Neural progenitor cell (in vitro differentiated cells): ENCODE results near the gene CYP26A1. TPM values are rescaled to one million over a fixed set of nuclear protein-coding genes. Genes with fewer than 3 reads are reported as not detected.

Source experiments
- DNase-seq: peaks from one replicate; pipeline ENCODE4 v3.0.0-alpha.2; 2016; ENCODE audit warnings: low spot score
- H2AFZ ChIP-seq: fragments of 200-600 bp; sonication (generic); replicated peaks from 2 replicates; pipeline ENCODE4 v1.6.1; 2016; ENCODE audit warnings: antibody characterized with exemption
- H3F3A ChIP-seq: fragments of 200-600 bp; sonication (generic); 2 replicates; pipeline ENCODE4 v1.6.1; 2016; ENCODE audit warnings: antibody characterized with exemption, low read depth
- H3K27ac ChIP-seq: fragments of 200-600 bp; sonication (generic); 2 replicates; pipeline ENCODE4 v1.5.1; 2016; ENCODE audit warnings: mild to moderate bottlenecking
- H3K27me3 ChIP-seq: fragments of 200-600 bp; sonication (generic); 2 replicates; pipeline ENCODE4 v1.6.1; 2016; ENCODE audit warnings: mild to moderate bottlenecking, moderate library complexity
- H3K36me3 ChIP-seq: fragments of 200-600 bp; sonication (generic); 2 replicates; pipeline ENCODE4 v1.5.1; 2016
- H3K4me1 ChIP-seq: fragments of 200-600 bp; sonication (generic); 2 replicates; pipeline ENCODE4 v1.6.1; 2016; ENCODE audit warnings: mixed run types
- H3K4me2 ChIP-seq: fragments of 200-600 bp; sonication (generic); 2 replicates; pipeline ENCODE4 v1.6.1; 2016
- H3K4me3 ChIP-seq: fragments of 200-600 bp; sonication (generic); 2 replicates; pipeline ENCODE4 v1.5.1; 2016
- H3K79me2 ChIP-seq: fragments of 200-600 bp; sonication (generic); 2 replicates; pipeline ENCODE4 v1.6.1; 2016; ENCODE audit warnings: low read depth
- H3K9ac ChIP-seq: fragments of 200-600 bp; sonication (generic); 2 replicates; pipeline ENCODE4 v1.6.1; 2016
- H3K9me3 ChIP-seq: fragments of 200-600 bp; sonication (generic); 2 replicates; pipeline ENCODE4 v1.5.1; 2016; ENCODE audit warnings: low read depth
- H4K20me1 ChIP-seq: fragments of 200-600 bp; sonication (generic); 2 replicates; pipeline ENCODE4 v1.6.1; 2016; ENCODE audit warnings: low read depth
- H3K27ac Mint-ChIP-seq: 3 replicates; pipeline ENCODE4 v1.8.0; 2021; ENCODE audit warnings: mixed read lengths
- H3K27me3 Mint-ChIP-seq: 2 replicates; pipeline ENCODE4 v1.8.0; 2022; ENCODE audit warnings: low read depth, mild to moderate bottlenecking, inconsistent platforms, moderate library complexity, mixed read lengths; ENCODE audit not compliant: insufficient read depth
- H3K36me3 Mint-ChIP-seq: 3 replicates; pipeline ENCODE4 v1.8.0; 2021; ENCODE audit warnings: mixed read lengths
- H3K4me1 Mint-ChIP-seq: 3 replicates; pipeline ENCODE4 v1.8.0; 2021; ENCODE audit warnings: mixed read lengths
- H3K4me3 Mint-ChIP-seq: 3 replicates; pipeline ENCODE4 v1.8.0; 2021; ENCODE audit warnings: mild to moderate bottlenecking, moderate library complexity, mixed read lengths
- H3K9me3 Mint-ChIP-seq: 3 replicates; pipeline ENCODE4 v1.8.0; 2020; ENCODE audit warnings: mixed read lengths
- EZH2 ChIP-seq: fragments of 200-600 bp; sonication (generic); IDR thresholded peaks from 2 replicates; pipeline ENCODE4 v1.6.1; 2017; ENCODE audit warnings: antibody characterized with exemption, mild to moderate bottlenecking, moderate library complexity
- EZH2phosphoT487 ChIP-seq: fragments of 200-600 bp; sonication (generic); IDR thresholded peaks from 2 replicates; pipeline ENCODE4 v1.6.1; 2017; ENCODE audit warnings: antibody characterized with exemption
- total RNA-seq: library from RNA; depleted of rRNA; stranded (reverse); fragments of >200 nt; gene quantifications from 2 replicates; pipeline ENCODE4 v1.2.3, GENCODE V29; 2015; ENCODE audit warnings: low replicate concordance
- TF ChIP-seq, protein P1 (sequence below): fragments of 200-600 bp; sonication (generic); IDR thresholded peaks from 2 replicates; pipeline ENCODE4 v1.5.1; 2017; ENCODE audit warnings: antibody characterized with exemption, mild to moderate bottlenecking

CYP26A1 gene
- total RNA-seq, 1 donor from 2014 or later: 6.7 TPM

DNA sequence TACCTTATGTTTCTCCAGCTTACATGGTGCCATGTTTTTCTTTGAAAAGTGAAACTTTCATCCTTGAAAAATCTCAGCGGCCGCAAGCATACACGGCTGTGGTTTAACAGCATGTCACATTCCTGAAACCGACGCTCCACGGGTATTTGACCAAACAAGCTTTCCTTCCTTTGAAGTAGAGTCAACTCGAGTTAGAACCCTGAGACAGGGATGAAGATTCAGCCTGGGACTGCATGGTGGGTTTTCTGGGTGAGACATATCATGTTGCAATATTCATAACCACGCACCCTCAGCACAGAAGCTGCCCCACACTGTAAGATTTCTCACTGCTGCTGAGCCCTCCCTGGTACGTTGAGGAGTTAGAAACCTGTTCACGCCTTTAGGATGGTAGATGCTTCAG is 8.1 kb downstream of the CYP26A1 start:
- Mint-ChIP-seq H3K27ac (no peak overlapping the region), H3K36me3 (no peaks in the 10 kb centered on the region)
- H2AFZ ChIP-seq: no peak overlapping the region

DNA sequence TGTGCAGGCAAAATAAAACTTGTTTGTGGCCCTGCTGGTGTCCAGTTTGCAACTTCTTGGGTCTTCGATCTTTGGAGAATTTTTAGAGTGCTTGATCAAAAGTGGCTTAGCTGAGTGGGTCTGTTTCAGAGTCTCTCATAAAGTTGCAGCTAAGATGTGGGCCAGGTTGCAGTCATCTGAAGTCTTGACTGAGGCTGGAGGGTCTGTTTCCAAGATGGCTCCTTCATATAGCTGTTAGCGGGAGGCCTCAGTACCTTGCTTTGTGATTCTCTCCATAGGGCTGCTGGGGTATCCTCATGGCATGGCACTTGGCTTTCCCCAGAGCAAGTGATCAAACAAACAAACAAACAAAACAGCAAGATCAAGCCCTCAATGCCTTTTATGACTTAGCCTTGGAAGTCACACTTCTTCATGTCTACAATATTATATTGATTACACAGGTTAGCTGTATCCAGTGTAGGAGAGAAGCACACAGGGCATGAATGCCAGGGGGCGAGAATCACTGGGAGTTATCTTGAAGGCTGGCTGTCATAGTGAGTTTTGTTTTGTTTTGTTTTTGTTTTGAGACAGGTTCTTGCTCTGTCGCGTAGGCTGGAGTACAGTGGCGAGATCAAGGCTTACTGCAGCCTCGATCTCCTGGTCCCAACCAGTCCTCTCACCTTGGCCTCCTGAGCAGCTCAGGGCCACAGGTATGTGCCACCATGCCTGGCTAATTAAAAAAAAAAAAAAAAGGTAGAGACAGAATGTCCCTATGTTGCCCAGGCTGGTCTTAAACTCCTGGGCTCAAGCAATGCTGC is 10.2 kb downstream of the CYP26A1 start:
- H3K27ac ChIP-seq: no peak overlapping the region
- DNase-seq: no peak
- H3K4me2 ChIP-seq: no peak overlapping the region
- H2AFZ ChIP-seq: no peak overlapping the region
- no peak overlapping the region for H3K4me3 ChIP-seq
- H3K9me3 ChIP-seq: no peaks in the 10 kb centered on the region
- no peaks in the 10 kb centered on the region for H3K27me3 ChIP-seq
- no peaks in the 10 kb centered on the region for H3K4me1 ChIP-seq
- H3K9ac ChIP-seq: no peak overlapping the region
- H3K79me2 ChIP-seq: no peaks in the 10 kb centered on the region
- Mint-ChIP-seq H3K9me3 (no peaks in the 10 kb centered on the region), H3K36me3 (no peaks in the 10 kb centered on the region), H3K4me3 (no peak overlapping the region), H3K4me1 (peaks cover 8% of the 10 kb centered on the region), H3K27ac (no peak overlapping the region), H3K27me3 (peaks cover 6% of the 10 kb centered on the region)
- no peaks in the 10 kb centered on the region for H3F3A ChIP-seq
- no peaks in the 10 kb centered on the region for H3K36me3 ChIP-seq
- H4K20me1 ChIP-seq: no peaks in the 10 kb centered on the region
- TF ChIP-seq EZH2 (no peak), EZH2phosphoT487 (no peak)
- TF ChIP-seq, protein P1, sequence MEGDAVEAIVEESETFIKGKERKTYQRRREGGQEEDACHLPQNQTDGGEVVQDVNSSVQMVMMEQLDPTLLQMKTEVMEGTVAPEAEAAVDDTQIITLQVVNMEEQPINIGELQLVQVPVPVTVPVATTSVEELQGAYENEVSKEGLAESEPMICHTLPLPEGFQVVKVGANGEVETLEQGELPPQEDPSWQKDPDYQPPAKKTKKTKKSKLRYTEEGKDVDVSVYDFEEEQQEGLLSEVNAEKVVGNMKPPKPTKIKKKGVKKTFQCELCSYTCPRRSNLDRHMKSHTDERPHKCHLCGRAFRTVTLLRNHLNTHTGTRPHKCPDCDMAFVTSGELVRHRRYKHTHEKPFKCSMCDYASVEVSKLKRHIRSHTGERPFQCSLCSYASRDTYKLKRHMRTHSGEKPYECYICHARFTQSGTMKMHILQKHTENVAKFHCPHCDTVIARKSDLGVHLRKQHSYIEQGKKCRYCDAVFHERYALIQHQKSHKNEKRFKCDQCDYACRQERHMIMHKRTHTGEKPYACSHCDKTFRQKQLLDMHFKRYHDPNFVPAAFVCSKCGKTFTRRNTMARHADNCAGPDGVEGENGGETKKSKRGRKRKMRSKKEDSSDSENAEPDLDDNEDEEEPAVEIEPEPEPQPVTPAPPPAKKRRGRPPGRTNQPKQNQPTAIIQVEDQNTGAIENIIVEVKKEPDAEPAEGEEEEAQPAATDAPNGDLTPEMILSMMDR: no peak

More for the DNA sequence above, 8.1 kb downstream of the CYP26A1 start:
- TF ChIP-seq EZH2: no peak
- TF ChIP-seq, protein P1: no peak
- TF ChIP-seq EZH2phosphoT487: no peak
- DNase-seq: no peak
- H3K79me2 ChIP-seq: peaks cover 5% of the 10 kb centered on the region
- no peak overlapping the region for H3K4me3 ChIP-seq
- Mint-ChIP-seq H3K9me3 (no peaks in the 10 kb centered on the region), H3K4me3 (no peak overlapping the region), H3K27me3 (peaks cover 7% of the 10 kb centered on the region), H3K4me1 (peaks cover 8% of the 10 kb centered on the region)
- H3K9me3 ChIP-seq: no peaks in the 10 kb centered on the region
- no peak overlapping the region for H3K4me2 ChIP-seq
- peaks cover 2% of the 10 kb centered on the region for H3K27me3 ChIP-seq
- no peak overlapping the region for H3K9ac ChIP-seq
- H3K27ac ChIP-seq: no peak overlapping the region
- H4K20me1 ChIP-seq: no peaks in the 10 kb centered on the region
- H3K4me1 ChIP-seq: peaks cover under 1% of the 10 kb centered on the region
- peaks cover 11% of the 10 kb centered on the region for H3F3A ChIP-seq
- H3K36me3 ChIP-seq: no peaks in the 10 kb centered on the region

DNA sequence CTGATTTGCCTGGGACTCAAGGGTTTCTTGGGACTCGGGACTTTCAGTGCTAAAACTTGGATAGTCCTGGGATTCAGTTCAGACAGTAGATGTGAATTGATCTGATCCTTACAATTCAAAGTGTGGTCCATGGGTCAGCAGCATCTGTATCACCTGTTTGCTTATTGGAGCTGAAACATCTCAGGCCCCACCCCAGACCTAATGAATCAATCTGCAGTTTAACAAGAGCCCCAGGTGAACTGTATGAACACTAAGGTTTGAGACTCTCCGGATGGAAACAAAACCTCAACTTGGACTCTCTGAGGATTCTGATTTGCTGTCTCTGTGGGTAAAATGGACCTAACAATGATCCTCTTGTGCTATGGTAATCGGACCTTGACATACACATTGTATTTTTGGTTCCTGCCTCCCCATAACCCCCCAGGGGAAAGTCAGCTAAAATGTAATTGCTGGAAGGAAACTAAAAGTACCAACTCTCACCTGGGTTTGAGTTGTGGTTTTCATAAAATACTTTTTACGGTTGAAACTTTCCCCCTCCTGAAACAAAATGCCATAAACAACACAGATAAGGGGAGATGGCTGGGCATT is 11.7 kb downstream of the CYP26A1 start:
- H3K4me2 ChIP-seq: no peak overlapping the region
- H3K27me3 ChIP-seq: no peaks in the 10 kb centered on the region
- no peaks in the 10 kb centered on the region for H3K9me3 ChIP-seq
- Mint-ChIP-seq H3K4me3 (no peak overlapping the region), H3K36me3 (no peaks in the 10 kb centered on the region), H3K4me1 (peaks cover 5% of the 10 kb centered on the region), H3K9me3 (no peaks in the 10 kb centered on the region), H3K27me3 (peaks cover 9% of the 10 kb centered on the region), H3K27ac (no peak overlapping the region)
- H2AFZ ChIP-seq: no peak overlapping the region
- no peaks in the 10 kb centered on the region for H3K36me3 ChIP-seq
- H3F3A ChIP-seq: no peaks in the 10 kb centered on the region
- no peak for TF ChIP-seq EZH2
- TF ChIP-seq, protein P1: no peak
- no peak for TF ChIP-seq EZH2phosphoT487
- no peaks in the 10 kb centered on the region for H3K4me1 ChIP-seq
- no peak overlapping the region for H3K27ac ChIP-seq
- H3K79me2 ChIP-seq: no peaks in the 10 kb centered on the region
- no peak overlapping the region for H3K9ac ChIP-seq
- H4K20me1 ChIP-seq: no peaks in the 10 kb centered on the region
- no peak for DNase-seq
- H3K4me3 ChIP-seq: no peak overlapping the region
